H9 (cell line): ENCODE results near the gene OR6V1. TPM values are rescaled to one million over a fixed set of nuclear protein-coding genes. Genes with fewer than 3 reads are reported as not detected.

Experiments
- DNase-seq: peaks from one replicate; pipeline ENCODE4 v3.0.0-alpha.2; 2017
- H2AFZ ChIP-seq: one replicate; pipeline ENCODE4 v1.6.1; 2013; ENCODE audit warnings: mild to moderate bottlenecking, low read length, control low read depth, moderate library complexity
- H2AK5ac ChIP-seq: 2 replicates; pipeline ENCODE4 v1.6.1; 2013; ENCODE audit warnings: low read length, control low read depth, mixed read lengths; ENCODE audit not compliant: insufficient read length
- H2BK120ac ChIP-seq: one replicate; pipeline ENCODE4 v1.6.1; 2013; ENCODE audit warnings: low read depth, mild to moderate bottlenecking, low read length, control low read depth, inconsistent platforms; ENCODE audit not compliant: poor library complexity, severe bottlenecking
- H2BK12ac ChIP-seq: 2 replicates; pipeline ENCODE4 v1.6.1; 2013; ENCODE audit warnings: low read length, control low read depth, mixed read lengths, low read depth; ENCODE audit not compliant: insufficient read length
- H2BK15ac ChIP-seq: 2 replicates; pipeline ENCODE4 v1.6.1; 2013; ENCODE audit warnings: low read depth, low read length, control low read depth
- H2BK20ac ChIP-seq: one replicate; pipeline ENCODE4 v1.6.1; 2013; ENCODE audit warnings: low read depth, mild to moderate bottlenecking, low read length, control low read depth, inconsistent platforms; ENCODE audit not compliant: poor library complexity, severe bottlenecking
- H2BK5ac ChIP-seq: 2 replicates; pipeline ENCODE4 v1.6.1; 2013; ENCODE audit warnings: low read length, control low read depth, mixed read lengths; ENCODE audit not compliant: insufficient read length
- H3K14ac ChIP-seq: 2 replicates; pipeline ENCODE4 v1.6.1; 2013; ENCODE audit warnings: low read length, control low read depth; ENCODE audit not compliant: insufficient read depth
- H3K18ac ChIP-seq: 2 replicates; pipeline ENCODE4 v1.6.1; 2013; ENCODE audit warnings: low read depth, mild to moderate bottlenecking, mixed read lengths, low read length, control low read depth; ENCODE audit not compliant: insufficient read length
- H3K23ac ChIP-seq: 2 replicates; pipeline ENCODE4 v1.6.1; 2013; ENCODE audit warnings: low read length, control low read depth, mixed read lengths, low read depth; ENCODE audit not compliant: insufficient read length
- H3K23me2 ChIP-seq: 2 replicates; pipeline ENCODE4 v1.6.1; 2013; ENCODE audit warnings: low read depth, mild to moderate bottlenecking, mixed read lengths, low read length, control low read depth; ENCODE audit not compliant: insufficient read length, poor library complexity, severe bottlenecking
- H3K27ac ChIP-seq: 2 replicates; pipeline ENCODE4 v1.5.1; 2013; ENCODE audit warnings: low read length, control low read depth, mixed read lengths, low read depth; ENCODE audit not compliant: insufficient read length
- H3K27me3 ChIP-seq: 2 replicates; pipeline ENCODE4 v1.6.1; 2013; ENCODE audit warnings: low read length, control low read depth, inconsistent platforms; ENCODE audit not compliant: insufficient read depth
- H3K4ac ChIP-seq: 2 replicates; pipeline ENCODE4 v1.6.1; 2013; ENCODE audit warnings: low read depth, mild to moderate bottlenecking, control low read depth, inconsistent platforms, low read length, moderate library complexity
- H3K4me1 ChIP-seq: 2 replicates; pipeline ENCODE4 v1.6.1; 2013; ENCODE audit warnings: low read length, control low read depth, inconsistent platforms; ENCODE audit not compliant: insufficient read depth
- H3K4me2 ChIP-seq: 2 replicates; pipeline ENCODE4 v1.6.1; 2013; ENCODE audit warnings: low read length, control low read depth, mixed read lengths; ENCODE audit not compliant: insufficient read length, insufficient read depth
- H3K56ac ChIP-seq: 2 replicates; pipeline ENCODE4 v1.6.1; 2013; ENCODE audit warnings: low read depth, mild to moderate bottlenecking, mixed read lengths, low read length, control low read depth; ENCODE audit not compliant: insufficient read length
- H3K79me1 ChIP-seq: 2 replicates; pipeline ENCODE4 v1.6.1; 2013; ENCODE audit warnings: low read depth, mild to moderate bottlenecking, moderate library complexity, low read length, control low read depth, inconsistent platforms; ENCODE audit not compliant: insufficient read depth, poor library complexity, severe bottlenecking
- H3K79me2 ChIP-seq: 2 replicates; pipeline ENCODE4 v1.6.1; 2013; ENCODE audit warnings: low read length, control low read depth, inconsistent platforms; ENCODE audit not compliant: insufficient read depth
- H3K9ac ChIP-seq: 2 replicates; pipeline ENCODE4 v1.6.1; 2013; ENCODE audit warnings: low read length, control low read depth, mixed read lengths; ENCODE audit not compliant: insufficient read length; ENCODE audit errors: extremely low read depth
- H3K9me3 ChIP-seq: one replicate; pipeline ENCODE4 v1.6.1; 2013; ENCODE audit warnings: low read depth, low read length, inconsistent platforms; ENCODE audit not compliant: control insufficient read depth
- H3T11ph ChIP-seq: one replicate; pipeline ENCODE4 v1.6.1; 2013; ENCODE audit warnings: mild to moderate bottlenecking, low read length, control low read depth, inconsistent platforms
- H4K20me1 ChIP-seq: one replicate; pipeline ENCODE4 v1.6.1; 2013; ENCODE audit not compliant: control insufficient read depth, insufficient read length, insufficient read depth
- H4K5ac ChIP-seq: 2 replicates; pipeline ENCODE4 v1.6.1; 2013; ENCODE audit warnings: low read depth, mild to moderate bottlenecking, mixed read lengths, low read length, control low read depth; ENCODE audit not compliant: insufficient read length
- H4K8ac ChIP-seq: replicated peaks from 2 replicates; pipeline ENCODE4 v1.6.1; 2013; ENCODE audit warnings: low read length, control low read depth, mixed read lengths, low read depth; ENCODE audit not compliant: insufficient read length
- H4K91ac ChIP-seq: 2 replicates; pipeline ENCODE4 v1.6.1; 2013; ENCODE audit warnings: low read depth, mild to moderate bottlenecking, moderate library complexity, mixed read lengths, low read length, control low read depth; ENCODE audit not compliant: insufficient read length
- H3K27ac Mint-ChIP-seq, 3 experiments: 2 replicates in 2 of 3; 3 replicates in 1 of 3; pipeline ENCODE4 v1.8.0; 2020 to 2021; ENCODE audit warnings: mixed read lengths in 3 of 3, mild to moderate bottlenecking in 1 of 3, moderate library complexity in 1 of 3
- H3K27me3 Mint-ChIP-seq: 2 replicates; pipeline ENCODE4 v1.8.0; 2021; ENCODE audit warnings: low read depth, mild to moderate bottlenecking, moderate library complexity, mixed read lengths
- H3K36me3 Mint-ChIP-seq, 3 experiments: 2 replicates in 2 of 3; 3 replicates in 1 of 3; pipeline ENCODE4 v1.8.0; 2020 to 2021; ENCODE audit warnings: low read depth in 3 of 3, mixed read lengths in 3 of 3; ENCODE audit not compliant: insufficient read depth in 1 of 3
- H3K4me1 Mint-ChIP-seq, 2 experiments: 2 replicates each; pipeline ENCODE4 v1.8.0; 2020; ENCODE audit warnings: mixed read lengths in 2 of 2
- H3K4me3 Mint-ChIP-seq, 2 experiments: 2 replicates in 1 of 2; 3 replicates in 1 of 2; pipeline ENCODE4 v1.8.0; 2020 to 2021; ENCODE audit warnings: mild to moderate bottlenecking in 2 of 2, mixed read lengths in 2 of 2, moderate library complexity in 1 of 2
- H3K9me3 Mint-ChIP-seq, 2 experiments: 2 replicates in 1 of 2; 3 replicates in 1 of 2; pipeline ENCODE4 v1.8.0; 2020; ENCODE audit warnings: mild to moderate bottlenecking in 2 of 2, mixed read lengths in 2 of 2, moderate library complexity in 1 of 2
- CTCF ChIP-seq: fragments of 200-600 bp; sonication (generic); conservative IDR thresholded peaks from 3 replicates; pipeline ENCODE4 v1.8.0; 2021; ENCODE audit warnings: antibody characterized with exemption, mild to moderate bottlenecking
- WGBS: extraction: QIAGEN DNeasy Blood & Tissue Kit; methylation state at CpG from one replicate; pipeline ENCODE4 v1.1.7; 2013; ENCODE audit warnings: missing lambda C conversion rate, low lambda C conversion rate, mixed read lengths; ENCODE audit not compliant: insufficient read length; ENCODE audit errors: extremely low coverage; 5-methylcytosine and 5-hydroxymethylcytosine counted together
- total RNA-seq: library from RNA; stranded (reverse); gene quantifications from 2 replicates; pipeline ENCODE4 v1.2.1, GENCODE V29; 2021

OR6V1 gene
- total RNA-seq, 1 experiment from 2014 or later = not detected

DNA sequence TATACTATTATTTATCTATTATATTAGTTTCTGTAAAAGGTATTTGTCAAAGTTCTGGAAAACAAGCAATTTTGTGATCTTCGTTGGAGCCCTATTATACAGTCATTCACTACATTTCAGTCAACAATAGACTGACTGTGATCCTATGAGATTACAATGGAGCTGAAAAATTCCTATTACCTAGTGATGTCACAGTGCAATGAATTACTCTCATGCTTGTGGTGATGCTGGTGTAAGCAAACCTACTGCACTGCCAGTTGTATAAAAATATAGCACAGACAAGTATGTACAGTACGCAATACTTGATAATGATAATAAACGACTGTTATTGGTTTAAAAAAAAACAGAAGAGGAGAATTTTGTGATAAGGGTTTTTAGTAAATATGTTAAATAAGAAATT, 21.4 kb downstream of the OR6V1 start:
- Mint-ChIP-seq H3K27me3 (no peaks in the 10 kb centered on the region; the same call in 1 of the 2 replicates), H3K36me3 (no peaks in the 10 kb centered on the region), H3K9me3 (peaks cover 0 to 3% of the 10 kb centered on the region in 2 experiments; a peak in 2 of 5 replicates), H3K4me3 (no peak overlapping the region), H3K27ac (no peak overlapping the region), H3K4me1 (peaks cover 26 to 27% of the 10 kb centered on the region in 2 experiments)
- no peak for DNase-seq
- Histone ChIP-seq H3K27ac (no peak overlapping the region), H3K23ac (no peak overlapping the region), H2AFZ (no peak overlapping the region), H3K14ac (no peak overlapping the region), H3K18ac (no peak overlapping the region), H3T11ph (no peak overlapping the region), H3K9ac (no peak overlapping the region), H2BK120ac (no peak overlapping the region), H3K79me2 (no peaks in the 10 kb centered on the region), H2BK15ac (no peak overlapping the region), H2BK12ac (no peak overlapping the region), H3K4me2 (no peak overlapping the region), H3K27me3 (no peaks in the 10 kb centered on the region), H4K91ac (no peak overlapping the region), H2BK5ac (no peak overlapping the region), H3K56ac (no peak overlapping the region), H2BK20ac (no peak overlapping the region), H3K4me1 (no peaks in the 10 kb centered on the region; the same call in 1 of the 2 replicates), H3K79me1 (no peaks in the 10 kb centered on the region), H4K5ac (no peak overlapping the region), H3K4ac (no peak overlapping the region), H3K9me3 (no peaks in the 10 kb centered on the region), H4K8ac (no peak overlapping the region), H3K23me2 (no peaks in the 10 kb centered on the region), H2AK5ac (no peak overlapping the region), H4K20me1 (no peaks in the 10 kb centered on the region)
- 90% methylated on average over 1 of the region's 3 CpGs for WGBS
- no peak for TF ChIP-seq CTCF
